GM19467 (cell line): ENCODE data around the gene PIGQ.

ENCODE experiments used
- ATAC-seq: cut with Tn5 transposase; IDR thresholded peaks from one replicate; pipeline ENCODE4 v1.9.1; 2021; ENCODE audit warnings: mild to moderate bottlenecking, moderate library complexity; ENCODE audit not compliant: unreplicated experiment

The PIGQ gene

DNA sequence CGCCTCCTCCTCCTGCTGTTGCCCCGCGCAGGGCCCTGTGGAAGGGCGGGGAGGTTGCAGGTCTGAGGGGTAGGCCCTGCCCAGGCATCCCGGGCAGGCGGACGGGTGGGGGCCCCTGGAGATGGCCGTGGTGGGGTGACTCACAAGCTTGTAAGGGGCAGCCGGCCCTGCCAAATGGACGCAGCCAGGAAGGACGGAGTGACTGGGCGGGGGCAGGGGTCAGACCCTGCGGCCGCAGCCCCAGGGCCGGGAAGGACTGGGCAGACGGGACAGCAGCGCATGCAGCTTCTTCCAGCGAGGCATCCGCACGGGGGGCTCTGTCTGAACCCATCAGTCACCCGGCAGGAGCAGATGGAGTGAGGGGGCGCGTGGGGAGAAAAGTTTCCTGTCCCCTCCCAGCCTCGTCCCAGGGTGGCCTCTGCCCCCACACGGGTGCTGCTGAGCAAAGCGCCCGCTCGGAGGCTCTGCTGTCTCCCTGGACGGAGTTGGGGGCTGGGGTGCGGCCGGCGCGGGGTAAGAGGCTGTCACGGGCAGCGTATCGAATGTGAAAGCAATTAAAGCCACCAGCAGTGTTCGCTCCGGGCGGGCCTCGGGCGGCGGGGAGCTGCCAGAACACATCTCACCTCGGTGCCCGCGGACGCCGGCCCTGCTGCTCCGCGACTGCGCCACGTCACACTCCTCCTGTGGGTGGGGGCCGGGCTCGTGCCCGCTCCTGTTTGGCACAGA lies 15.0 kb upstream of the PIGQ start:
- ATAC-seq: no peak

DNA sequence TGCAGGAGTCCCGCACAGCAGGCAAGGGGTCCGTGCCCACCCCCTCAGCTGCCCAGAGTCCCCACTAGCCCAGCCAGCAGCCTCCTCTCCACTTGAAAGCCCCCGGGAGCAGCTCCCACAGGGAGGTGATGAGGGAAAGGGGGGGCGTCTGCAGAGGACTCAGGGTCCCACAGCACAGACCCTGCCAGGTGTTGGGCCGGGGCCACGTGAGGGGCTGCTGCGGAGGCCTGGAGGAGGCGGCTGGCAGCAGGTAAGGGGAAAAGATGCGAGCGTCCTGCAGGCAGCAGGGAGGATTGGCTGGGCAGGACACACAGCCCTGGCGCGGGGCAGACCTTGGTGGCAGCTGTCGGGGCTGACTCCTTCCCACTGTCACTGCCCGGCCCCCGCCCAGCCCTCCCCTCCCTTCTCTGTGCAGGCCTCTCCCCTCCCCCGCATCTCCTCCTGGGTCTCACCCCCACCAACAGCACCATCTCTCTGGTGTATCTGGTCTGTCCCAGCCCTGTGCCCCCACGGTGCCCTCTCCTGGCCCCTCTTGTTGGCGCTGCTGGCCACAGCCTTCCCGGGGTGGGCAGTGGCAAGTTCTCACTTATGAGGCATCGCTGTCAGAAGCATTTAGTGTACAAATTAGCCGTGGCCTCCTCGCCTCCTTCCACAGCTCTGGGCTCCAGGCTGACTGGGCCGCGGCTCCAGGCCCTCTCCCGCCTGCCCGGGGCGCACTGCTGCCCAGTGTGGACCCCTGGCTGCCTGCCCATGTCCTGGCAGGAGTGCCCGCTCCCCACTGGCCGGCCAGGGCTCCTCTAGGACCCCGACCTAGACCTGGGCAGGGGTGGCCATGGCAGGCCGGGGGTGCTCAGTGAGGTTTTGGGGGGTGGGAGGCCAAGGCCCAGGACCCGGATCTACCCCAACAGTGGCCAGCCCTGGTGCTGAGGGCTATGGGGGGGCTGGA lies 14.0 kb upstream of the PIGQ start:
- no peak for ATAC-seq

DNA sequence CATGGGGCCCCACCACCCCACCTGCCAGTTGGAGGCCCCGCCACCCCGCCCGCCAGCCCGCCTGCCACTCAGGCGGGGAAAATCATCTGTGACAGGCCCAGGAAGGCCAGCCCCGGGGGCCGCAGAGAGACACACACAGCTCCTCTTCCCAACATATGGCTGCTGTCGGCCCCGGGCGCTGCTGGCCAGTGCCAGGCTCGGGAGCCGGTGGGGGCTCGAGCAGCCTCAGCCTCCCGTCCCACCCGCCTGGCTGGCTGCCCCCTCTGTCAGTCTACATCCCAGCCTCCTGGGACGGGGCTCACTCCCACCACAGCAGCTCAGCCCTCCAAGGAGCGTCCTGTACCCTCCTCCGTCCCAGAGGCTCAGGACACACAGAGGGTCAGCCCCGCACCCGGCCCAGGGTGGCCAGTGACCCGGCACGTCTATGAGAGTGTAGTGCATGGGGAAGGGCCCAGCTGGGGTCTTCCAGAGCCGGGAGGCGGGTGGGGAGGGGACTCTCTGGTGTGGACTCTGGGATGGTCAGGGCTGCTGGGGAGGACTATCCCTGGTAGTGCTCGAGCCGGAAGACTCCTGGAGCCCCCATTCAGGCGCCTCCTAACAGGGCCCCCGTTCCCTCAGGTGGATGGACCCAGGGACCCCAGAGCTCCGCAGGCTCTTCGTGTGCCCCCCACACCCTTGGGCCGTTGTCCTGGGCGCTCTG lies 13.1 kb upstream of the PIGQ start:
- ATAC-seq: no peak

DNA sequence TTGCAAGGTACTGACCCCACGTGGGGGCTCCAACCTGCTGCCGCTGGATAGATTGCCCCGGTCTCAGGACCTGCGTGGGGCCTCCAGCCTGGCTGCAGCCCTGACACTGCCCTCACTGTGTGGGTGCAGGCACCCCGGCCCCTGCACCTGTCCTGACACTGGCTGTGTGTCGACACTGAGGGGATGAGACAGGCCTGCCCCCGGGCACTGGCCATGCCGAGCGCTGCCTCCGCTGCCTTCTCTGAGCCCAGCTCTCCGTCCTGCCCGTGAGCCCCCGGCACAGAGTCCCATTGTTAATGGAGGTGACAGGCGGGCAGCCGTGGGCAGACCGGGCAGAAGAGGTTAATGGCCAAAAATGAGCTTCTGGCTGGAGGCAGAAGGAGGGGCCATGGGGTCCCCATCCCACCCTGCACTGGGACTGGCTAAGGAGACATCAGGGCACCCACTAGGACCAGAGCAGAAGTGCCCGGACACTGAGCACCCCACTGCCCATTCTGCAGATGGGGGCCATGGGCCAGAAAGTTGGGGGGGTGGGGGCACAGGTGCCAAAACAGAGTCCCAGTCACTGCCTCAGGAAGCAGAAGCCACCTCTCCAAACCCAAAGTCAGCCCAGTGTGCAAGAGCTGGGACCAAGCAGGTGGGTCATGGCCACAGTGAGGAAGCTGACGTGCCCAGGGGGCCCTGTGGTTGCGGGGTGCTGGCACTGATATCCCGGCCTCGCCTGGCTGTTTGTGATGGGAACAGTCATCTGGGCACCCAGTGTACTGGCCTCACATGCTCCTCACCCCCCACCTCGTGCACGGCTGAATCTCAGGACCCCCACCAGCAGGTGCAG lies 12.1 kb upstream of the PIGQ start:
- ATAC-seq: no peak

DNA sequence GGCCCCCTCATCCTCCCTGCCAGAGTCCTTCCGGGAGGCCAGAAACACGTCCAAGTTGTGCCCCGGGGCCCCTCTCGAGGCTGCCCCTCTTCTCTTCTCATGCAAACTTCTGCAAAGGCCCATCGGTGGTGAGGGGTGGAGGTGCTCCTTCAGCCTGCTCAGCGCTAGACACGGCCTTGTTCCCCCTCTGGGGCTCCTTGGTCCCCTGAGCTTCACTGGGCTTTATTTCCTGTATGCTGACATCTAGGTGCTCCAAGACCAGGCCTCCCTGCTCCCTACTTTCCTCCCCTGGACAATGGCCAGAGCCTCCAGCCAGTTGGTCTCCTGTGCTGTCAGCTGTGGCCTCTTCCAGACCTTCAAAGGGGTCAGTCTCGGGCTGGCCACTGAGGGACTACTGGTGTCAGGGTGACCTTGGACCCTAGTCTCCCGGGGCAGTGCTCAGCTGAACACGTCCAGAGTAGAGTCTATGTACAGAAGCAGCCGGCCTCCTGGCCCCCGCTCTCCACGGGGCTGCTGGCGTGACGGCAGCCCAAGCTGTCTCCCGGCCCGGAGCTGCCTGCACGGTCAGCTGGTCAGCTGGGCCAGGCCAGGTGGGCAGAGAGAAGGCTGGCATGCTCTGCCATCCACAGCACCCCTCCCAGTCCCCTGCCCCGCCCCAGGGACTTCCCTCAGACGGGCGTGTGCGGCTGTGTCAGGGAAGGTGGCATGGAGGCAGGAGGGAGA lies 11.3 kb upstream of the PIGQ start:
- ATAC-seq: no peak

DNA sequence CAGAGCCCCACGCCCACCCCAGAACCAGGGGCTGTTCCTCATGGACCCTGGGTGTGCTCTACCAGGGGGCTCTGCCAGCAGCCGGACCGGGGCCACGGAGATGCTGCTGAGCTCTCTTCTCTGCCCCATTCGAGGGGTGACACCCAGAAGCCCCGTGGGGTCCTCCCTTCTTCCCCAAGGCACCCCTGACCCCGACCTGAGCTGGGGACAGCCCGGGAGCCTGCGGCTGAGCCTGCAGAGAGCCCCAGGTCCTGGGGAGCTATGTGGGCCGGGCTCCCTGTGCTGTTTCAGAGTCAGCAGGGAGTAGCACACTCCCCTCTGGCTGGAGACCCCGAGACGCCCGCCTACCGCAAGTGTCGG lies 10.8 kb upstream of the PIGQ start:
- ATAC-seq: no peak

DNA sequence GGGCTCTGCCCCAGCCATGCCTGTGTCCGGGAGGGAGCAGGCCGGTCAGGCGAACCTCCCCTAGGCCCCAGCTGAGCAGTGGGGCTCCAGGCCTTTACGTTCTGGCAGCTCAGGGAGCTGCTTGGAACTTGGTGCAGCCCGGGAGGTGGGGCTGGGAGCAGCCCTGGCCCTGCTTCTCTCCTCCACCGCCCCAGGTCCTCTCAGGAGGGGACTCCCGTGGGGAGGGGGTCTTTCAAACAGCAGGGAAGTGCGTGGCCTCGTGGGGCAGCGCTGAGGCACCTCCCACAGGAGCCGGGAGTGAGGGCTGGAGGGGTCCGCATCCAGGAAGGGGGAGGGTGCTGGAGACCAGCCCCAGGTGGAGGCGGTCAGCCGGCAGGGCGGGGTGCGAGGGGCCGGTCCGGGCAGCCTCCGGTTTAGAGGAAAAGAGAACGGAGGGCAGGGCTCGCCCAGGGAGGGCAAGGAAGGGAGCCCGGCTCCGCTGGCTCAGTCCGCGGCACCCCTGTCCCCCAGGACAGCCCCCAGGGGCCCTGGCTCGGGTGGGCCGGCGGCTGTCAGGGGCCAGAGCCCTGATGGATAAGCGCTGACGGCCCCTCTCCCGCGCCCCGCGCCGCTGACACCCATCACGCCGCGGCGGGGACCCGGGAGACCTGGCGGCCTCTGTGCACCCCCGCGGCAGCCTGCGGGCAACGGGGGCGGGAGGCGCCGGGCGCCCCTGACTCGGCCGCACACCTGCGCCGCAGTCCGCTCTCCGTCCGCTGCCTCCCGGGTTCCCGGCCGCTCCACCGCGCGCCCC lies 10.2 kb upstream of the PIGQ start:
- no peak for ATAC-seq

DNA sequence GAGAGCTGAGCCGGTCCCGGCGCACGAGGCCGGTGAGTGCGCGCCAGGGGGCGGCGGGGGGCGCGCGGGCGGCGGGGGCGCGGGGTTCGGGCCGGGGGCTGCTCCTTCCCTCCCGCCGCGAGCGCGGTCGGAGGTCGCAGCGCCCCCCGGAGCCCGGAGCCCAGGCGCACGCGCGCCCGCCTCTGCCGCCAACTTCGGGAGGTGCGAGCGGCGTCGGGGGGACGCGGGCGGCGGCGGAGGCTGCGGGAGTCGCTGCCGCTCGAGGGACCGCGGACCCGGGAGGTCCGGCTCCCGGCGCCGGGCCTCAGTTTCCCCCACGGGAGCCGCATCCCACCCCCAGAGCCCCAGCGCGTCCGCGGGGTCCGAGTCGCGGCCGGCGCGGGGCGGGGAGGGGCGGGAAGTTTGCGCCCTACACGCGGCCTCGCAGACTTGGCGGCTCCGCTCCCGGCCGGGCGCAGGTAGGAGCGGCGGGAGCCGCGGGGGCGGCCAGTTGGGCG lies 9.5 kb upstream of the PIGQ start, which contains the start of gene PRR35:
PRR35 (plus strand) TSS at position 191 of the 497 bp plus-strand sequence. CDS start 2,901 bp downstream, outside the sequence.
- no peak for ATAC-seq

DNA sequence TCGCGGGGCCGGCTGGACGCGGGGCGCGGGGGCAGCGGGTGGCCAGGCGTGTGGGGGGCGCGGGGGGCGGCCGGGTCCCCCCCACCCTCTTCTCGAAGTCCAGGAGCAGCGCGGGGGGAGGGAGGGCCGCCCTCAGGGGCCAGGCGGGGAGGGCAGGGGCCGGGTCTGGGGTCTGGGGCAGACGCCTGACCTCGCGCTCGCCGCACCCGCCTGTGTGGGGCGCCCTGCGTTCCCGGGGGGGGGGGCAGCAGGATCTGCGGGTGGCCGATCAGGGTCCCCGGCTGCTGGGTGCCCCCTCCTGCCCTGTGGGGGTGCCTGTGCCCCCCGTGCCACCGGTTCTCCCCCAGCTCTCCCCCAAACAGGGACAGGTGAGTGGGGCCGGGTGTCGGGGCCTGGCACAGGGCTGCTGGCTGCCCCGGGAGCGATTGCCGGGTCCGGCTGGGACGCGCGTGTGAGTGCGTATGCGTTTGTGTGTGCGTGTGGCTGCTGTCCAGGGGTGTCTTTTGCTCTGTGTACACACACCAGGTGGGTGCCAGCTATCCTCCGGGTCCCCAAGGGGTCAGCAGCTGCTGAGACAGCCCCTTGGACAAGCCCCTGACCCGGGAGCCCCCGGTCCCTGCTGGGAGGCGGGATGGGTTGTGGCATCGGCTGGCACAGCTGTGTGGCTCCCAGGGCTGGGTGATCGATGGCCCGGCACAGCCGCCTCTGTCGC lies 8.9 kb upstream of the PIGQ start:
- ATAC-seq: no peak

DNA sequence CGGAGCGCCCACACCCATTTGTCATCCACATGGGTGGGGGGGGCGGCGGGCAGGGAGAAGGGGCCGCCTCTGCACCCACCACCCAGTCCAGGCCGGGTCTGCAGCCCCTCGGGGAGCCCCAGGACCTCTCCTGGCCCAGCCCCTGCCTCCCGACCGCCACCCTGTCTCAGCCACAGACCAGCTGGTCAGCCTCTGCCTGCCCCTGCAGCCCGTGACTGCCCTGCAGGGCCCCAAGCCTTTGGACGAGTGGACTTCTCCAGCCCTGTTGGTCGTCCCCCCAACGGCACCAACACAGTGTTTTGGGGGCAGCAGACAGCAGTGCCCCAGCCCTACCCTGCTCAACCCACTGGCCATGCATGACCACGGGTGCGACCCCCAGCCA lies 8.4 kb upstream of the PIGQ start:
- no peak for ATAC-seq

DNA sequence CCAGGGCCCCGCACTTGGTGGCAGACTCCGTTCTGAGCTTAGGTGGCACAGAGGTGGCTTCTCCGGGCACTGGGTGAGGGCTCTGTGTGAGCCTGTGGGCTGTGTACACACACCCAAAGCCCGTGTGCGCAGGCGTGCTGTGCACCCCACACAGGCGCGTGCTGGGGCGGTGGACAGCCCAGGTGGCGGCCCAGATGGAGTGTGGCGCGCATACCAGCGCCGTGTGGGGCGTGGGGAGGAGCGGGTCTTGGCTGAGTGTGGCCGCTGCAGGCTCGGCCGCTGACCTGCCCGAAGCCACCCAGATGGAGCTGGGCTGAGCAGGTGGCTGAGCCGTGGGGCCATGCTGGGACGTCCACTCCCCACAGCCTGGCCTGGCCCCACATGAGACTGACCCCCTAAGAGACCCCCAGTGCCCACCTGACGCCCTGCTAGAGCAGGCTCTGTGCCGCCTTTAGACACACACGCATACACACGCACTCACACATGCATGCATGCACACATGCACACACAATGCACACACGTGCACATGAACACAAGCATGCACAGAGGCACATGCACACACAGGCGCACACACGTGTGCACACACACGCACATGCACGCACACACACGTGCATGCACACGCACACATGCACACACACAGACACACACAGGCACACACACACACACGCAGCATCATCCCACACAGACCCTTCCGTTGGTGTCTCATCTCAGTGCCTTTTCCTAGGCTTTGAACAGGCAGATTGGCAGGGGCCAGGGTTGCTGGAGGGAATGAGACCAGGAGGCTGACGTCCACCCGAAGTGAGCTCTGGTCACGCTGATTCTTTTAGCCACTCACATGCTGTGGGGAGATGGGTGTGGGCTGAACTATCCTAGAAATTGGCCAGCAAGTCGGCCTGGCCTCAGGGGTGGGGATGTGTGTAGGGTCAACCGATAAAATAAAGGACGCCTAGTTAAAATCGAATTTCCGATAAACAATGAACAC lies 7.5 kb upstream of the PIGQ start:
- no peak for ATAC-seq

DNA sequence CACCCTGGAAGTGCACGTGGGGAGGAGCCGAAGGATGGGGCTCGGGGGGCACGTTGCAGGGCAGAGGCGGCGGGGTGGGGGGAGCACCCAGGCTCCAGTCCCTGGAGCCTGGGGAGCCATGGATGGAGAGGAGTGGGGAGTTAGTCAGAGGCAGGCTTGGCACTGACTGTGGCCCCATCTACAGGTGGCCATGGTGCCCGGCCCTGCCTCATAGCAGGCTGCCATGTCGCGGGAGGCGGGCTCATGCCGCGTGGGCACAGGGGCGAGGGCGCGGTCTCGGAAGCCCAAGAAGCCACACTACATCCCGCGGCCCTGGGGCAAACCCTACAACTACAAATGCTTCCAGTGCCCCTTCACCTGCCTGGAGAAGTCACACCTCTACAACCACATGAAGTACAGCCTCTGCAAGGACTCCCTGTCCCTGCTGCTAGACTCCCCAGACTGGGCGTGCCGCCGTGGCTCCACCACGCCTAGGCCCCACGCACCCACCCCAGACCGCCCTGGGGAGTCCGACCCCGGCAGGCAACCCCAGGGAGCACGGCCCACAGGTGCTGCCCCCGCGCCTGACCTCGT lies 6.6 kb upstream of the PIGQ start:
- no peak for ATAC-seq

DNA sequence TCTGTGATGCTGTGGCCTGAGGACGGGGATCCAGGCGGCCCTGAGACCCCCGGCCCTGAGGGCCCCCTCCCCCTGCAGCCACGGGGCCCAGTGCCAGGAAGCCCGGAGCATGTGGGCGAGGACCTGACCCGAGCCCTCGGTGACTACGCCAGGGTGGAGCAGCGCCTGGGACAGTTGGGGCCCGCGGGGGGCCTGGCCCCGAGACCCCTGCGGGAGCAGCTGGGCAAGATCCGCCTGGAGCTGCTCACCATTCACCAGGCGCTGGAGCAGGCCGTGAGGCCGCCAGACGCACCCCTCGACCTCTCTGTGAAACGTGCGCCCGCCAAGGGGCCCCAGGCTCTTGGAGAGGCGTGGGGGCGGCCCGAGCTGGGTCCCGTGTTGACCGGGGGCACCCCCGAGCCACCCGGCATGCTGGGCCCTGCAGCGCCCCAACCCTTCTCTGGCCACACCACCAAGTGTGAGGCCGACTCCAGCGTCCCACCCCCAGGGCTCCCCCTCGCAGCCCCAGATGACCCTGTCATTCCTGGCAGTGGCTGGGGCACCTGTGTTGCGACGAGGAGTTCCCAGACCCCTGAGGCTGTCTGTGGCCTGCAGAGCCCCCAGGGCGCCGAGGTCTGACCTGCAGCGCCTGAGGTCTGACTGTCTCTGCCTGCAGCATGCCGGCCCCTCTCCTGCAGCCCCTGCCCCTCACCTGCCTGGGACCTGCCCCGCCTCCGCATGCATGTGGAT lies 4.9 kb upstream of the PIGQ start:
- ATAC-seq: no peak

DNA sequence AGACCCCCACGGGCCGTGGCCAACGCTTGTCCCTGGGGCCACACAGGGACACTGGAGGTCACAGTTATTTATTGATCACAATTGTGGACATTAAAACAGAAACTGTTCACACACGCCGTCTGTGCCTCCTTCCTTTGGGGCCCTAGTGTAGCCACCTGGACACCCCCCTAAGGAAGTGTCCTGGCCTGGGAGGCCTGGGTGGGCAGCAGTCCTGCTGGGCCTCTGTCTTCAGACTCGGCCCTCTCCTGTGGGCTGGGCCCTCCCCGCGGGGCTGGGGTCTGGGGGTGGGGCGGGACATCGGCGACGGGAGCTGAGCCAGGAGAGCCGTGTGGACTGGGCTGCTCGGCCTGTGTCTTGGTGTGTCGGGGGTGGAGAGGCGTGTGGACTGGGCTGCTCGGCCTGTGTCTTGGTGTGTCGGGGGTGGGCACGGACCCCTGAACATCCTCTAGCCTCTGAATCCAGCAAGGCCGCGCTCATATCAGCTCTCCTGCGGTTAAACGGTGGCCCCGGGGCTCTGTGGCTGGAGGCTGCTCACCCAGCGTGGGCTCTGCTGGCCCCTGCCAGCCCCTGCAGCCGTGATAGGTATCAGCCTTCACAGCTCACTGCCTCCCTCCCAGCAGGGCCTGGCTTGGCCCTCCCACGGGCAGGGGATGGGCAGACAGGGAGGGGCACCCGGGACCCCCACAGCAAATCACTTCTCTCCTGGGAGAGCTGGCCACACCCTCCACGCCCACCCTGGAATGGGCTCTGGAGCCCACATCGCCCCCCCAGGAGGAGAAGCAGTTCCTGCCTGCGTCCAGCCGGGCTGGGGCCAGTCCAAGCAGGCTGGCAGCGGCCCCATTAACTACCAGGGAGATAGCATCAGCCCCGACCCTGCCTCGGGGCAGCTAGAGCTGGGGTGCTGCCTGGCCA lies 4.1 kb upstream of the PIGQ start:
- no peak for ATAC-seq
